ENCODE data around the gene LAMB3. TPM values are rescaled to one million over a fixed set of nuclear protein-coding genes. Genes with fewer than 3 reads are reported as not detected.

LAMB3 gene
- 18.6 to 23.5 TPM (median 21.0 TPM) in 5 replicates for total RNA-seq (2022; extraction: Qiagen RNA extraction)

GRCh38 chr1:209652121-209652735 is at the start of gene LAMB3:
Gene LAMB3, minus strand, starts transcription at chr1:209652425. Its CDS starts 1,481 bp downstream, at chr1:209650944.

DNA sequence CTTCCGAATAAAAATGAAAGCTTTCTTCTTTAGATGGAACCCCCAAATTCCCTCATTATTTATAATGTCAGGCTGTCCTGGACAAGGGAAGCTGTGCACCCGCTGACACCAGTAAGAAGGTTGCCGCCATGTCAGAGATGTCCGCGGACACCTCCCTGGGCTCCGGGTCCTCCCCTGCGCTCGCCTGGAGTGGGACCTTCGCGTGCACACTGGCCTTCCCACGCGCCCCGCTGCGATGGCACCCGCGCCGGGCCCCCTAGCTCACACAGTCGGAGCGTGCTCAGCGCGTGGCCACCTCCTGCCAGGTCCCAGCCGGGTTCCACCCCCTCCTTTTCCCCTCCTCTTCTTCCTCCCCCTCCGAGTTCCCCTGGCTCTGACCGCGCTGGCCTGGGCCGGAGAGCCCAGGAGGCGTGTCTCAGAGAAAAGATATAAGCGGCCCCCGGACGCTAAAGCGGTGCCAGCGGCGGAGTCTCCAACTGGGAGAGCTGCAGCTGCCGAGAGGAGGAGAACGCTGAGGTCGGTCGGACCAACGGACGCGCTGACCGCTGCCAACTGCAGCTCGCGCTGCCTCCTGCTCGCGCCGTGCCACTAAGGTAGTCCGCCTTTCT is 22.8 kb upstream of the LAMB3 start, which contains the start of gene G0S2:
Gene G0S2 (plus strand): TSS at position 456 of the 608 bp plus-strand sequence. CDS start 273 bp downstream, outside the sequence.

GRCh38 chr1:209583408-209583807 is 68.8 kb downstream of the LAMB3 start, which contains the start of gene CAMK1G:
Gene CAMK1G, plus strand, starts transcription at chr1:209583714. Its CDS starts 11,270 bp downstream, at chr1:209594984.

Other genes starting within 250 kb of the LAMB3 start
- 0.25 to 0.38 TPM (median 0.28 TPM) in 5 replicates for gene CAMK1G, start 68.7 kb downstream of the LAMB3 start, total RNA-seq (2022; extraction: Qiagen RNA extraction)
- gene G0S2, start 23.0 kb upstream of the LAMB3 start, total RNA-seq (2022; extraction: Qiagen RNA extraction): 3.8 to 4.6 TPM (median 4.0 TPM) in 5 replicates
- gene HSD11B1, start 52.4 kb upstream of the LAMB3 start, total RNA-seq (2022; extraction: Qiagen RNA extraction): 0.09 to 0.60 TPM (median 0.47 TPM) in 5 replicates
- gene TRAF3IP3, start 103.6 kb upstream of the LAMB3 start, total RNA-seq (2022; extraction: Qiagen RNA extraction): not detected in 5 replicates
- 1.1 to 1.9 TPM (median 1.6 TPM) in 5 replicates for gene C1orf74, start 132.1 kb upstream of the LAMB3 start, total RNA-seq (2022; extraction: Qiagen RNA extraction)
- gene IRF6, start 153.7 kb upstream of the LAMB3 start, total RNA-seq (2022; extraction: Qiagen RNA extraction): 0.15 to 0.18 TPM (median 0.18 TPM) in 5 replicates
- gene UTP25, start 175.5 kb upstream of the LAMB3 start, total RNA-seq (2022; extraction: Qiagen RNA extraction): 10.3 to 13.0 TPM (median 10.7 TPM) in 5 replicates

Data from A549 treated with Hydrocortisone at 1 μM for 4 hours (cell line).